Glutamatergic neuron (in vitro differentiated cells): ENCODE results near the gene POC1A. TPM values are rescaled to one million over a fixed set of nuclear protein-coding genes. Genes with fewer than 3 reads are reported as not detected.

Source experiments
- DNase-seq: peaks from one replicate; pipeline ENCODE4 v3.0.0; 2022
- H3K27ac Mint-ChIP-seq: one replicate; pipeline ENCODE4 v1.8.0; 2020; ENCODE audit warnings: mild to moderate bottlenecking, mixed read lengths, inconsistent platforms; ENCODE audit not compliant: unreplicated experiment
- H3K27me3 Mint-ChIP-seq: one replicate; pipeline ENCODE4 v1.8.0; 2020; ENCODE audit warnings: mild to moderate bottlenecking, moderate library complexity, mixed read lengths, inconsistent platforms; ENCODE audit not compliant: unreplicated experiment
- H3K36me3 Mint-ChIP-seq: one replicate; pipeline ENCODE4 v1.8.0; 2020; ENCODE audit warnings: mild to moderate bottlenecking, mixed read lengths, inconsistent platforms; ENCODE audit not compliant: unreplicated experiment
- H3K4me1 Mint-ChIP-seq: one replicate; pipeline ENCODE4 v1.8.0; 2020; ENCODE audit warnings: mild to moderate bottlenecking, low read depth, mixed read lengths, inconsistent platforms; ENCODE audit not compliant: unreplicated experiment
- H3K4me3 Mint-ChIP-seq: one replicate; pipeline ENCODE4 v1.8.0; 2020; ENCODE audit warnings: mild to moderate bottlenecking, mixed read lengths, inconsistent platforms; ENCODE audit not compliant: unreplicated experiment
- H3K9me3 Mint-ChIP-seq: one replicate; pipeline ENCODE4 v1.8.0; 2020; ENCODE audit warnings: mild to moderate bottlenecking, moderate library complexity, mixed read lengths, inconsistent platforms; ENCODE audit not compliant: unreplicated experiment
- total RNA-seq: library from RNA; stranded (reverse); fragmentation: NEBNext Ultra II Directional; extraction: Animal tissue kit (Norgen Biotek cat#: 25700); gene quantifications from one replicate; pipeline ENCODE4 v1.2.1, GENCODE V29; 2021; ENCODE audit not compliant: unreplicated experiment
- TF ChIP-seq, protein P1 (sequence below): fragments of 200-600 bp; sonication (generic); IDR thresholded peaks from one replicate; pipeline ENCODE4 v1.5.0; 2021; ENCODE audit not compliant: partially characterized antibody, unreplicated experiment

The POC1A gene
- total RNA-seq, 1 donor from 2014 or later = 3.2 TPM

DNA sequence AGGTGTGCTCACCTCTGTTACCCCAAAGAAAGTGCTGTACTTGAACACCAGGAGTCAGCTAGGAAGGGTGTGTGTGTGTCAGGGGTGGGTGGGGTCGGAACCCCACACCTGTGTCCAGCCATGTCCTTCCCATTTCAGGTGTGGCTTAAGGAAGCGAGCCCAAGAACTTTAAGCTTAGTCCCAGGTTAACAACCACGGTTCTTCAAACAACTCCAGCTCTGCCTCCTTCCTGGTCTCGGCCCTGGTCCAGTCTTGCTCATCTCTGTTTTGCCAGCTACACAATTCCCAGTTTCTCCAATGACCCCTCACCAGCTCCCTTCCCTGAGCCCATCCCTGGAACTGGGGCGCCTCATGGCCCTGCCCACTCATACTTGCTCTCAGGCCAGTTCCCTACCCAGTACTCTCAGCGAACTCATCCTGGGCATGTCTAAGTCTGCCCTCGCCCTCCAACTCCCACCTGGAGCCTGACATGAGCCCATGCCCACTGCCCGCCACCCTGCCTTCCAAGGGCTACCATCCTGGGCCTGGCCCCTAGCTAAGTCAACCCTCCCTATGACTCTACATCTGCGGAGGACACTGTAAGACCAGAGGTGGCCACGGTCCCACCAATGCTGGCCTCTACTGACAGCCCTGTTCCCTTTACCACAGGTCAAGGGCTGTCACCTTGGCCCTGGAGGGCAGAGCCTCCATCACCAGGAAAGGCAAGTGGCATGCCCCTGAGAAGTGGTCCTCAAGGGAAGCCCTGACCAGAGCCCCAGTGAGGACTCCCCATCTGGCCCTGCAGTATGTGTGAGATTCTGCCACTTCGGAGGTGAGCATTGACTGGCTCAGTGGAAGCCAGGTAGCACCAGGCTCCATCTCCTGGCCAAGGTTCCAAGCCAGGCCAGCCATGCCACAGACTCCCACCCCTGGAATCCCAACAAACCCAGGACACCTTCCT lies 9.2 kb downstream of the POC1A start:
- Mint-ChIP-seq H3K4me1 (no peaks in the 10 kb centered on the region), H3K4me3 (no peak overlapping the region), H3K27ac (peak overlapping the region; percentile 22), H3K27me3 (peaks cover 7% of the 10 kb centered on the region), H3K9me3 (peaks cover 4% of the 10 kb centered on the region), H3K36me3 (no peaks in the 10 kb centered on the region)
- TF ChIP-seq, protein P1, sequence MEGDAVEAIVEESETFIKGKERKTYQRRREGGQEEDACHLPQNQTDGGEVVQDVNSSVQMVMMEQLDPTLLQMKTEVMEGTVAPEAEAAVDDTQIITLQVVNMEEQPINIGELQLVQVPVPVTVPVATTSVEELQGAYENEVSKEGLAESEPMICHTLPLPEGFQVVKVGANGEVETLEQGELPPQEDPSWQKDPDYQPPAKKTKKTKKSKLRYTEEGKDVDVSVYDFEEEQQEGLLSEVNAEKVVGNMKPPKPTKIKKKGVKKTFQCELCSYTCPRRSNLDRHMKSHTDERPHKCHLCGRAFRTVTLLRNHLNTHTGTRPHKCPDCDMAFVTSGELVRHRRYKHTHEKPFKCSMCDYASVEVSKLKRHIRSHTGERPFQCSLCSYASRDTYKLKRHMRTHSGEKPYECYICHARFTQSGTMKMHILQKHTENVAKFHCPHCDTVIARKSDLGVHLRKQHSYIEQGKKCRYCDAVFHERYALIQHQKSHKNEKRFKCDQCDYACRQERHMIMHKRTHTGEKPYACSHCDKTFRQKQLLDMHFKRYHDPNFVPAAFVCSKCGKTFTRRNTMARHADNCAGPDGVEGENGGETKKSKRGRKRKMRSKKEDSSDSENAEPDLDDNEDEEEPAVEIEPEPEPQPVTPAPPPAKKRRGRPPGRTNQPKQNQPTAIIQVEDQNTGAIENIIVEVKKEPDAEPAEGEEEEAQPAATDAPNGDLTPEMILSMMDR = no peak
- no peak for DNase-seq

- H3K27me3 Mint-ChIP-seq = peaks cover 7% of the 10 kb centered on the region
- no peak overlapping the region for H3K4me3 Mint-ChIP-seq
These were observed 10.0 kb downstream of the POC1A start for GRCh38 chr3:52144034-52144795.

GRCh38 chr3:52143616-52144015 lies 10.6 kb downstream of the POC1A start:
- Mint-ChIP-seq H3K36me3 (no peaks in the 10 kb centered on the region), H3K27me3 (peaks cover 11% of the 10 kb centered on the region), H3K27ac (no peak overlapping the region)

More at GRCh38 chr3:52144034-52144795, 10.0 kb downstream of the POC1A start:
- TF ChIP-seq, protein P1 = peak; percentile 98
- H3K9me3 Mint-ChIP-seq = peaks cover 4% of the 10 kb centered on the region
- no peaks in the 10 kb centered on the region for H3K4me1 Mint-ChIP-seq
- no peaks in the 10 kb centered on the region for H3K36me3 Mint-ChIP-seq
- H3K27ac Mint-ChIP-seq = peak overlapping the region; percentile 22
- peak; percentile 90 for DNase-seq

GRCh38 chr3:52143156-52143555 lies 11.1 kb downstream of the POC1A start:
- Mint-ChIP-seq H3K4me1 (no peaks in the 10 kb centered on the region), H3K4me3 (no peak overlapping the region), H3K27me3 (peaks cover 11% of the 10 kb centered on the region), H3K27ac (no peak overlapping the region), H3K9me3 (peaks cover 4% of the 10 kb centered on the region), H3K36me3 (no peaks in the 10 kb centered on the region)
- no peak for DNase-seq
- TF ChIP-seq, protein P1 = no peak

More at GRCh38 chr3:52143616-52144015, 10.6 kb downstream of the POC1A start:
- Mint-ChIP-seq H3K4me3 (no peak overlapping the region), H3K9me3 (peaks cover 4% of the 10 kb centered on the region), H3K4me1 (no peaks in the 10 kb centered on the region)
- TF ChIP-seq, protein P1 = no peak
- DNase-seq = no peak
